ENCODE results near the gene PIAS3.
"Not testable (repeated sequence)": the region's sequence is repeated elsewhere in the genome, so short reads cannot be mapped to it uniquely, and the experiment has no call there.

Gene PIAS3

GRCh38 chr1:145823565-145824498, 35.0 kb downstream of the PIAS3 start, which contains the start of the genes POLR3C and RNF115:
Gene POLR3C (plus strand): TSS chr1:145824200. CDS start chr1:145825777, 1,577 bp downstream.
Gene RNF115 (minus strand): TSS chr1:145824095. CDS start chr1:145823873, 222 bp downstream.
- peak; percentile 60 to 62 for DNase-seq (ENCODE audit: low read depth in 2 of 2)

- not testable (repeated sequence) for DNase-seq (ENCODE audit: low read depth in 2 of 2)
Observed at GRCh38 chr1:145822779-145823331, 36.0 kb downstream of the PIAS3 start.

GRCh38 chr1:145818095-145818494, 40.8 kb downstream of the PIAS3 start:
- not testable (repeated sequence) for DNase-seq (ENCODE audit: low read depth in 2 of 2)

- DNase-seq (ENCODE audit: low read depth in 2 of 2): not testable (repeated sequence)
Observed at GRCh38 chr1:145812977-145813810, 45.7 kb downstream of the PIAS3 start.

- DNase-seq (ENCODE audit: low read depth in 2 of 2): no peak
Observed at GRCh38 chr1:145806844-145807243, 52.0 kb downstream of the PIAS3 start.

GRCh38 chr1:145806408-145806807, 52.5 kb downstream of the PIAS3 start:
- DNase-seq (ENCODE audit: low read depth in 2 of 2): no peak

- no peak for DNase-seq (ENCODE audit: low read depth in 2 of 2)
Observed at GRCh38 chr1:145805057-145805456, 53.8 kb downstream of the PIAS3 start.

- DNase-seq (ENCODE audit: low read depth in 2 of 2): no peak
Observed at GRCh38 chr1:145804235-145805045, 54.4 kb downstream of the PIAS3 start.

- no peak for DNase-seq (ENCODE audit: low read depth in 2 of 2)
Observed at GRCh38 chr1:145799806-145800205, 59.1 kb downstream of the PIAS3 start.

Measured in stimulated activated CD4-positive, alpha-beta T cell treated with anti-CD3 and anti-CD28 coated beads, Interleukin-1b, Interleukin-23, amount 100 ng/mL, for 1 hour (primary cell).